ENCODE data around the gene PAM. TPM values are rescaled to one million over a fixed set of nuclear protein-coding genes. Genes with fewer than 3 reads are reported as not detected.

PAM gene
- total RNA-seq, 2 donors from 2014 or later, result 69.2 to 124 TPM

DNA sequence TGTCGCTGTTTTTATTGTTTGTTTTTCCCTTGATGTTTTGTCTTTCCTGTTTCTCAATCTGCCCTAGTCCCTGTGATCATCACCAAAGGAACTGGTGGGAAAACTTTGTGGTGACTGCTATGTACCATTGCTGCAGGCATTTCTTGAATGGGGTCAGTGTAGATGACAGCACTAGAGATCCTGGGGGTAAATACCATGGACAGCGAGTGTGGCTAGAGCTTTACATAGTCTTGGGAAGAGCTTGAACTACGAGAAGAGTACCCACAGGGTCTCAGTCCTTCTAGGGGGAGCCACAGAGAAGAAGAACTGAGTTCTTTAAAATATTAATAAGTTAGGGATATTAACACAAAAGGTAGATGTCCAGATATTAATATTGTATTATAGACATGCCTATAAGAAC lies 138.8 kb downstream of the PAM start:
- Histone ChIP-seq H3K36me3 (no peaks in the 10 kb centered on the region), H3K27ac (no peak overlapping the region), H3K9ac (ENCODE audit: low read depth in 2 of 2, low read length in 2 of 2) (no peak overlapping the region), H3K9me3 (no peaks in the 10 kb centered on the region), H3K4me1 (no peaks in the 10 kb centered on the region), H3K27me3 (no peaks in the 10 kb centered on the region), H3K4me3 (no peak overlapping the region)
- intact Hi-C loops (cut with DNase I), result no loop called here
- DNase-seq, result no peak
- TF ChIP-seq, protein P1, sequence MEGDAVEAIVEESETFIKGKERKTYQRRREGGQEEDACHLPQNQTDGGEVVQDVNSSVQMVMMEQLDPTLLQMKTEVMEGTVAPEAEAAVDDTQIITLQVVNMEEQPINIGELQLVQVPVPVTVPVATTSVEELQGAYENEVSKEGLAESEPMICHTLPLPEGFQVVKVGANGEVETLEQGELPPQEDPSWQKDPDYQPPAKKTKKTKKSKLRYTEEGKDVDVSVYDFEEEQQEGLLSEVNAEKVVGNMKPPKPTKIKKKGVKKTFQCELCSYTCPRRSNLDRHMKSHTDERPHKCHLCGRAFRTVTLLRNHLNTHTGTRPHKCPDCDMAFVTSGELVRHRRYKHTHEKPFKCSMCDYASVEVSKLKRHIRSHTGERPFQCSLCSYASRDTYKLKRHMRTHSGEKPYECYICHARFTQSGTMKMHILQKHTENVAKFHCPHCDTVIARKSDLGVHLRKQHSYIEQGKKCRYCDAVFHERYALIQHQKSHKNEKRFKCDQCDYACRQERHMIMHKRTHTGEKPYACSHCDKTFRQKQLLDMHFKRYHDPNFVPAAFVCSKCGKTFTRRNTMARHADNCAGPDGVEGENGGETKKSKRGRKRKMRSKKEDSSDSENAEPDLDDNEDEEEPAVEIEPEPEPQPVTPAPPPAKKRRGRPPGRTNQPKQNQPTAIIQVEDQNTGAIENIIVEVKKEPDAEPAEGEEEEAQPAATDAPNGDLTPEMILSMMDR (IDR thresholded peaks at IDR 0.05), result no peak

DNA sequence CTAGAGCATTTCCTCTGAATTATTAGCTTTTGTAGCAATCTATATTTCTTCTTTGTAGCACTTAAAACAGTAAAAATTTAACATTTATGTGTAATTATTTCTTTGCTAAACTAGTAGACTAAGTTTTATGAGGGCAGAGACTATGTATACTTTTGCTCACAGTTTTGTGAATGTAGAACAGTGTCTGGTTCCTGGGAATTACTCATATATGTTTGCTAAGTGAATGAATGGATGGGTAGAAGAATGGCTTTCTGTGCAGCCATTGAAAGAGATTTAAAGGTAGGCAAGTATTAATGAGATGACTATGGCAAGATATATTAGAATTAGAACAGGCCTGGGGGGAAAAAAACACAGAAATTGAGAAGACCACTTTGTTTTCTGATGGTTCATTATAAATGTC lies 140.1 kb downstream of the PAM start:
- H3K36me3 ChIP-seq, result no peaks in the 10 kb centered on the region
- no peak overlapping the region for H3K9ac ChIP-seq (ENCODE audit: low read depth in 2 of 2, low read length in 2 of 2)
- intact Hi-C loops (cut with DNase I), result no loop called here
- no peak overlapping the region for H3K27ac ChIP-seq
- TF ChIP-seq, protein P1 (IDR thresholded peaks at IDR 0.05), result no peak
- no peaks in the 10 kb centered on the region for H3K9me3 ChIP-seq
- DNase-seq, result no peak
- H3K4me3 ChIP-seq, result no peak overlapping the region
- no peaks in the 10 kb centered on the region for H3K4me1 ChIP-seq
- no peaks in the 10 kb centered on the region for H3K27me3 ChIP-seq

GRCh38 chr5:102895976-102896375 lies 140.9 kb downstream of the PAM start:
- Histone ChIP-seq H3K27me3 (no peaks in the 10 kb centered on the region), H3K36me3 (no peaks in the 10 kb centered on the region), H3K9ac (ENCODE audit: low read depth in 2 of 2, low read length in 2 of 2) (no peak overlapping the region), H3K4me3 (no peak overlapping the region), H3K9me3 (no peaks in the 10 kb centered on the region), H3K27ac (no peak overlapping the region), H3K4me1 (no peaks in the 10 kb centered on the region)
- TF ChIP-seq, protein P1 (IDR thresholded peaks at IDR 0.05), result no peak
- intact Hi-C loops (cut with DNase I), result no loop called here
- no peak for DNase-seq

DNA sequence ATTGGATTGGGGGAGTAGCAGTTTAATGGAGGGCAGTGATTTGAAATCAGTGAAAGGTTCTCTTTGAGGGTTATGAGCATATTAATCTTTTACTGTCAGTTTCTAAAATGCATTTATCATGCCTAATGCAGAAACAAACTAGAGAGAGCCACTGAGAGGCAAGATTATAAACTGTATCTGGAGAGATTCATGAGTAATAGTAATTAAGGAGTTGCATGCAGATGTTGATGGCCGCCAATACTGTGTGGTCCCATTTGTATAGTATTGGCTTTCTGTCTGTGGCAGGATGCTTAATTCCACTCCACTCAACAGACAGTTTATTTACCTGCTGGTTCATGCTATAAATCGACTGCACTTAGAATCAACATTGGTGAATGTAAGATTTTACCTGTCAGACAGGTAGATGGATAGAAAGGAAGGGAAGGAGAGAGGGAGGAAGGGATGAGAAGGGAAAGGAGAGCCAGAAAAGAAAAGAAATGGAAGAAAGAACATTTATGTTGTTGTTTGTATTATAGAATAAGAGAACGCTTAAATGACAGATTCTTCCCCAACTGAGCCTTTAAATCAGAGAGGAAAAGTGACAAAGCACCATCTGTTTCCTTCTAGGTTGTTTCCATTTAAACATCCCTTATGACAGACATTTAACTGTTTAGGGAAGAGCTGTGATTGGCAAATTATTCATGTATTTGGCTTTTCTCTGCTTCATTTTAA lies 146.5 kb downstream of the PAM start:
- H3K27ac ChIP-seq, result no peak overlapping the region
- intact Hi-C loops (cut with DNase I), result no loop called here
- TF ChIP-seq, protein P1 (IDR thresholded peaks at IDR 0.05), result no peak
- H3K9me3 ChIP-seq, result no peaks in the 10 kb centered on the region
- no peaks in the 10 kb centered on the region for H3K27me3 ChIP-seq
- no peak overlapping the region for H3K9ac ChIP-seq (ENCODE audit: low read depth in 2 of 2, low read length in 2 of 2)
- H3K4me3 ChIP-seq, result no peak overlapping the region
- no peaks in the 10 kb centered on the region for H3K4me1 ChIP-seq
- no peak for DNase-seq
- H3K36me3 ChIP-seq, result no peaks in the 10 kb centered on the region

DNA sequence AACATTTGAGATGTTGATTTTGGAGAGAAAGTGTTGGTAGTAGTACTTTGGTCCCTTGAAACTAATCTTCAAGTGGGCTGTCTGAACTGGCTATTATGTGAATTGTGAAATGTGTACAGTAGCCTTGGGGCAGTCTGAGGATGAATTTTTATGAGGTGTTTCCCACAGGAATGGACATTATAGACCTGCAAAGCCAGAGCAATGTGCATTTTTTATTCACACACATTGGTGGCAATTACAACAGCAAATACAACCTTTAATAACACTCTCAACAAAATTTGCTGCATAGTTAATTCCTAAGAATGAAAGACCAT lies 147.0 kb downstream of the PAM start:
- TF ChIP-seq, protein P1 (IDR thresholded peaks at IDR 0.05), result no peak
- H3K4me3 ChIP-seq, result no peak overlapping the region
- DNase-seq, result no peak
- H3K36me3 ChIP-seq, result no peaks in the 10 kb centered on the region
- H3K9ac ChIP-seq (ENCODE audit: low read depth in 2 of 2, low read length in 2 of 2), result no peak overlapping the region
- no peaks in the 10 kb centered on the region for H3K27me3 ChIP-seq
- H3K4me1 ChIP-seq, result no peaks in the 10 kb centered on the region
- H3K9me3 ChIP-seq, result no peaks in the 10 kb centered on the region
- no peak overlapping the region for H3K27ac ChIP-seq
- intact Hi-C loops (cut with DNase I), result no loop called here

All from colonic mucosa (tissue), 4 donors.